K562 (cell line): Measurements from ENCODE around the gene ADCY1. TPM values are rescaled to one million over a fixed set of nuclear protein-coding genes. Genes with fewer than 3 reads are reported as not detected.

Experiments
- ATAC-seq: fragments of 200-7000 bp; cut with Tn5 transposase; 3 replicates; pipeline ENCODE4 v1.9.1; 2020; ENCODE audit warnings: moderate library complexity
- BruUV-seq: library from RNA; stranded (reverse); fragments of 400-500 nt; replicated peaks from 2 replicates; lab custom pipeline; 2021; lab: Mats Ljungman, UMichigan
- CTCF ChIA-PET: fragments of 300-600 bp; formaldehyde crosslinking; extraction: SDS; loops from one replicate; lab custom pipeline; 2021; ENCODE audit warnings: low intra/inter-chr PET ratio; lab: Yijun Ruan, JAX
- POLR2A ChIA-PET: fragments of 300-600, 350-650 bp; sonication (Branson Sonifier 250); formaldehyde crosslinking; extraction: SDS; loops from one replicate; lab custom pipeline; 2021; ENCODE audit warnings: antibody characterized with exemption, inconsistent platforms; lab: Yijun Ruan, JAX
- DNase-seq, 4 experiments: peaks; one replicate each; pipeline versions ENCODE4 v3.0.0 to v3.0.0-alpha.2; 2011 to 2018; ENCODE audit warnings: low spot score in 3 of 4, mixed read lengths in 3 of 4; ENCODE audit errors: extremely low read depth in 1 of 4
- FAIRE-seq: peaks from 2 replicates; lab custom pipeline; 2011; peaks lifted over from hg19 to GRCh38; lab: Jason Lieb, UNC
- H2AFZ ChIP-seq: 2 replicates; pipeline ENCODE4 v1.6.0; 2011; ENCODE audit warnings: low read depth, low read length, control low read depth, inconsistent platforms
- H3K27ac ChIP-seq: fragments of 200-600 bp; 3 replicates; pipeline ENCODE4 v1.8.0; 2011; ENCODE audit warnings: low read depth, mild to moderate bottlenecking, control low read depth, inconsistent platforms, low read length, moderate library complexity, mixed read lengths; ENCODE audit errors: extremely low read depth
- H3K27me3 ChIP-seq, 2 experiments: fragments of 300-600 bp in 1 of 2; 2 replicates in 1 of 2; 3 replicates in 1 of 2; pipeline versions ENCODE4 v1.6.0 to v1.8.0; 2011; ENCODE audit warnings: inconsistent platforms in 2 of 2, low read length in 2 of 2, mild to moderate bottlenecking in 1 of 2, mixed read lengths in 1 of 2, moderate library complexity in 1 of 2; ENCODE audit not compliant: control insufficient read depth in 2 of 2, insufficient read depth in 2 of 2
- H3K36me3 ChIP-seq: fragments of 300-600 bp; 3 replicates; pipeline ENCODE4 v1.8.0; 2011; ENCODE audit warnings: mild to moderate bottlenecking, low read length, inconsistent platforms; ENCODE audit not compliant: control insufficient read depth, insufficient read depth
- H3K4me1 ChIP-seq, 2 experiments: fragments of 200-600 bp in 1 of 2; replicated peaks in 1 of 2; 2 replicates in 1 of 2; 3 replicates in 1 of 2; pipeline versions ENCODE4 v1.5.1 to v1.8.0; 2011; ENCODE audit warnings: inconsistent platforms in 2 of 2, low read length in 2 of 2, mild to moderate bottlenecking in 1 of 2, mixed read lengths in 1 of 2, moderate library complexity in 1 of 2; ENCODE audit not compliant: control insufficient read depth in 2 of 2, insufficient read depth in 2 of 2
- H3K4me2 ChIP-seq: 2 replicates; pipeline ENCODE4 v1.6.1; 2011; ENCODE audit warnings: low read length, control low read depth, inconsistent platforms, mixed read lengths; ENCODE audit not compliant: insufficient read depth
- H3K4me3 ChIP-seq: fragments of 200-600 bp; sonication (generic), shearing (Covaris generic); 2 replicates; pipeline ENCODE4 v1.5.1; 2016; ENCODE audit warnings: control low read depth, inconsistent platforms
- H3K79me2 ChIP-seq: fragments of 200-600 bp; 3 replicates; pipeline ENCODE4 v1.8.0; 2011; ENCODE audit warnings: low read length, inconsistent platforms; ENCODE audit not compliant: control insufficient read depth, insufficient read depth
- H3K9ac ChIP-seq, 2 experiments: 2 replicates each; pipeline versions ENCODE4 v1.6.0 to v1.6.1; 2011; ENCODE audit warnings: low read depth in 2 of 2, low read length in 2 of 2, control low read depth in 1 of 2, inconsistent platforms in 1 of 2, mild to moderate bottlenecking in 1 of 2, mixed read lengths in 1 of 2; ENCODE audit not compliant: insufficient read depth in 1 of 2
- H3K9me1 ChIP-seq: one replicate; pipeline ENCODE4 v1.6.0; 2011; ENCODE audit warnings: inconsistent platforms, mild to moderate bottlenecking, low read length, moderate library complexity; ENCODE audit not compliant: control insufficient read depth, insufficient read depth
- H3K9me3 ChIP-seq: replicated peaks from 2 replicates; pipeline ENCODE4 v1.5.1; 2011; ENCODE audit warnings: low read depth, low read length, inconsistent platforms; ENCODE audit not compliant: control insufficient read depth, insufficient read depth
- H4K20me1 ChIP-seq: replicated peaks from 2 replicates; pipeline ENCODE4 v1.6.1; 2011; ENCODE audit warnings: low read length, inconsistent platforms, mixed read lengths; ENCODE audit not compliant: control insufficient read depth, insufficient read depth
- ELF2 ChIP-seq: fragments of 250-450 bp; sonication (Bioruptor Pico); IDR thresholded peaks from 2 replicates; pipeline ENCODE4 v1.5.0; 2021; ENCODE audit warnings: mild to moderate bottlenecking
- HSF4 ChIP-seq: fragments of 250-450 bp; sonication (Bioruptor Pico); IDR thresholded peaks from 2 replicates; pipeline ENCODE4 v2.1.2; 2022; ENCODE audit warnings: mild to moderate bottlenecking, moderate library complexity, borderline replicate concordance
- KAT7 ChIP-seq: sonication (generic); formaldehyde crosslinking; IDR thresholded peaks from 2 replicates; pipeline ENCODE4 v1.8.0; 2022; ENCODE audit warnings: missing genetic modification reagents, mild to moderate bottlenecking, borderline replicate concordance
- NR2C1 ChIP-seq, 2 experiments: fragments of 450-650 bp; IDR thresholded peaks; 2 replicates each; pipeline ENCODE4 v1.6.1; 2017; ENCODE audit warnings: mild to moderate bottlenecking in 2 of 2, antibody characterized with exemption in 1 of 2, inconsistent platforms in 1 of 2, missing compliant biosample characterization in 1 of 2, missing genetic modification characterization in 1 of 2
- PTRF ChIP-seq: fragments of 450-650 bp; IDR thresholded peaks from 2 replicates; pipeline ENCODE4 v1.6.1; 2016; ENCODE audit warnings: mild to moderate bottlenecking, missing genetic modification characterization, missing compliant biosample characterization
- STAG1 ChIP-seq: sonication (generic); formaldehyde crosslinking; IDR thresholded peaks from 2 replicates; pipeline ENCODE4 v1.5.0; 2020; ENCODE audit warnings: missing genetic modification reagents, borderline replicate concordance
- TCFL5 ChIP-seq: fragments of 250-450 bp; sonication (Bioruptor Pico); conservative IDR thresholded peaks from 2 replicates; pipeline ENCODE4 v1.6.1; 2021; ENCODE audit warnings: mild to moderate bottlenecking, moderate library complexity, matching md5 sums
- ZNF23 ChIP-seq: fragments of 250-450 bp; sonication (Bioruptor Pico); IDR thresholded peaks from 2 replicates; pipeline ENCODE4 v1.4.0; 2020; ENCODE audit warnings: mild to moderate bottlenecking
- ZNF253 ChIP-seq: fragments of 250-450 bp; sonication (Bioruptor Pico); conservative IDR thresholded peaks from 2 replicates; pipeline ENCODE4 v1.6.1; 2021; ENCODE audit warnings: mild to moderate bottlenecking
- ZNF696 ChIP-seq: fragments of 250-450 bp; sonication (Bioruptor Pico); conservative IDR thresholded peaks from 2 replicates; pipeline ENCODE4 v1.4.0; 2020; ENCODE audit warnings: mild to moderate bottlenecking, moderate library complexity
- whole genome bisulfite sequencing: fragments of 100-300 bp; shearing (Covaris generic); methylation state at CpG from one replicate; pipeline ENCODE4 v1.1.6; 2016; ENCODE audit warnings: low coverage, mixed read lengths; ENCODE audit not compliant: insufficient coverage; ENCODE audit errors: missing lambda C conversion rate; 5-methylcytosine and 5-hydroxymethylcytosine counted together
- in situ Hi-C: fragments of 300-500 bp; cut with MboI; formaldehyde crosslinking; loops from 4 replicates; pipeline ENCODE4 v1.15.0; 2018; ENCODE audit warnings: inconsistent platforms, mixed read lengths
- intact Hi-C: fragments of 100-400 bp; cut with micrococcal nuclease; formaldehyde crosslinking; loops from 2 replicates; pipeline ENCODE4 v1.14.2; 2022
- polyA plus RNA-seq, 8 experiments: library from polyadenylated mRNA; depleted of rRNA in 4 of 8; stranded (reverse) in 5 of 8; unstranded in 3 of 8; fragments of >200 nt; fragmentation: Nextera tagmentation in 2 of 8; fragmentation: Illumina TruSeq in 1 of 8; extraction: Ambion mirVana in 2 of 8; extraction: Trizol in 1 of 8; gene quantifications; 2 replicates each; pipeline versions ENCODE4 v1.2.1 to v1.2.3, GENCODE V29; 2011 to 2014; ENCODE audit warnings: inconsistent platforms in 1 of 8, missing spikeins in 1 of 8
- total RNA-seq, 7 experiments: library from RNA; depleted of rRNA in 6 of 7; stranded (reverse); fragments of >200 nt in 6 of 7; fragmentation: Illumina TruSeq in 2 of 7; extraction: Trizol in 2 of 7; gene quantifications; 2 replicates each; pipeline versions ENCODE4 v1.2.1 to v1.2.3, GENCODE V29; 2011 to 2021; ENCODE audit warnings: low replicate concordance in 1 of 7
- TF ChIP-seq, protein P1 (sequence below): sonication (generic); formaldehyde crosslinking; IDR thresholded peaks from 2 replicates; pipeline ENCODE4 v1.8.1; 2023; ENCODE audit warnings: mild to moderate bottlenecking, missing genetic modification reagents, moderate library complexity
- TF ChIP-seq, protein P2 (sequence below): fragments of 250-450 bp; sonication (Bioruptor Pico); IDR thresholded peaks from 2 replicates; pipeline ENCODE4 v1.5.0; 2021; ENCODE audit warnings: mild to moderate bottlenecking, moderate library complexity

The ADCY1 gene
- total and polyA plus RNA-seq, 9 of the 15 experiments (the other 6 are each of a cell fraction or from before 2014, with no cell fraction given), result under 0.01 to 0.18 (median 0.10) TPM; not detected in 4

DNA sequence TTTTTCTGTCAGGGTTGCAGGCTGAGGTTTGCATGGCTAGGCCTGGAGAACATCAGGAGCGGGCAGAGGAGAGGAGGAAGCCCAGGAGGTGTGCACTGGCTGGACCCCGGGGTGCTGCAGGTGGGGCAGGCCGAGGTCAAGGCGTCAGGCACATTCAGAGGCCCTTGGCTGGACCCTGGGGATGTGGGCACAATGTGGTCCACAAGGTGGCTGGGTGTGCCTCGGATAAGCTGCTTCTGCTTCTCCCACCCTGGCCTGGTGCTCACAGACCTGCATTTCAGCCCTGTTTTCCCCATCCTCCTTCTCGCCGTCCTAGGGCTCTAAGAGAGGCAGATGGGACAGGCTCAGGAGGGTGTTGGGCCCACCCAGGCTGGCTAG is 108.2 kb downstream of the ADCY1 start:
- Histone ChIP-seq H3K4me1 (no peaks in the 10 kb centered on the region), H4K20me1 (no peaks in the 10 kb centered on the region; the same call in 1 of the 2 replicates), H3K9me3 (no peaks in the 10 kb centered on the region), H3K9ac (no peak overlapping the region), H3K9me1 (no peaks in the 10 kb centered on the region), H3K27me3 (peaks cover 15 to 72% of the 10 kb centered on the region in 2 experiments; a peak in 4 of 5 replicates), H3K4me2 (no peak overlapping the region), H2AFZ (no peak overlapping the region), H3K27ac (no peak overlapping the region), H3K36me3 (no peaks in the 10 kb centered on the region), H3K79me2 (no peaks in the 10 kb centered on the region), H3K4me3 (no peak overlapping the region)
- no peak for DNase-seq
- intact Hi-C loops (no loop called here), in situ Hi-C loops (no loop called here)
- BruUV-seq, result no TSS peak
- CTCF ChIA-PET, result no interaction called here
- ATAC-seq, result no peak
- POLR2A ChIA-PET, result no interaction called here
- FAIRE-seq, result no peak
- 0% methylated on average over 4 of the region's 7 CpGs for WGBS
- no peak for TF ChIP-seq TCFL5 (CRISPR knock-in tag)
- no peak for TF ChIP-seq HSF4 (CRISPR knock-in tag)
- TF ChIP-seq PTRF (tag), result no peak
- TF ChIP-seq KAT7 (CRISPR knock-in tag), result no peak
- no peak for TF ChIP-seq ELF2
- TF ChIP-seq, protein P1, sequence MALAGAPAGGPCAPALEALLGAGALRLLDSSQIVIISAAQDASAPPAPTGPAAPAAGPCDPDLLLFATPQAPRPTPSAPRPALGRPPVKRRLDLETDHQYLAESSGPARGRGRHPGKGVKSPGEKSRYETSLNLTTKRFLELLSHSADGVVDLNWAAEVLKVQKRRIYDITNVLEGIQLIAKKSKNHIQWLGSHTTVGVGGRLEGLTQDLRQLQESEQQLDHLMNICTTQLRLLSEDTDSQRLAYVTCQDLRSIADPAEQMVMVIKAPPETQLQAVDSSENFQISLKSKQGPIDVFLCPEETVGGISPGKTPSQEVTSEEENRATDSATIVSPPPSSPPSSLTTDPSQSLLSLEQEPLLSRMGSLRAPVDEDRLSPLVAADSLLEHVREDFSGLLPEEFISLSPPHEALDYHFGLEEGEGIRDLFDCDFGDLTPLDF, result no peak
- no peak for TF ChIP-seq NR2C1 (IDR thresholded peaks at IDR 0.05)
- TF ChIP-seq NR2C1 (tag; IDR thresholded peaks at IDR 0.05), result no peak
- no peak for TF ChIP-seq STAG1 (CRISPR knock-in tag)
- TF ChIP-seq ZNF23, result no peak
- TF ChIP-seq, protein P2, sequence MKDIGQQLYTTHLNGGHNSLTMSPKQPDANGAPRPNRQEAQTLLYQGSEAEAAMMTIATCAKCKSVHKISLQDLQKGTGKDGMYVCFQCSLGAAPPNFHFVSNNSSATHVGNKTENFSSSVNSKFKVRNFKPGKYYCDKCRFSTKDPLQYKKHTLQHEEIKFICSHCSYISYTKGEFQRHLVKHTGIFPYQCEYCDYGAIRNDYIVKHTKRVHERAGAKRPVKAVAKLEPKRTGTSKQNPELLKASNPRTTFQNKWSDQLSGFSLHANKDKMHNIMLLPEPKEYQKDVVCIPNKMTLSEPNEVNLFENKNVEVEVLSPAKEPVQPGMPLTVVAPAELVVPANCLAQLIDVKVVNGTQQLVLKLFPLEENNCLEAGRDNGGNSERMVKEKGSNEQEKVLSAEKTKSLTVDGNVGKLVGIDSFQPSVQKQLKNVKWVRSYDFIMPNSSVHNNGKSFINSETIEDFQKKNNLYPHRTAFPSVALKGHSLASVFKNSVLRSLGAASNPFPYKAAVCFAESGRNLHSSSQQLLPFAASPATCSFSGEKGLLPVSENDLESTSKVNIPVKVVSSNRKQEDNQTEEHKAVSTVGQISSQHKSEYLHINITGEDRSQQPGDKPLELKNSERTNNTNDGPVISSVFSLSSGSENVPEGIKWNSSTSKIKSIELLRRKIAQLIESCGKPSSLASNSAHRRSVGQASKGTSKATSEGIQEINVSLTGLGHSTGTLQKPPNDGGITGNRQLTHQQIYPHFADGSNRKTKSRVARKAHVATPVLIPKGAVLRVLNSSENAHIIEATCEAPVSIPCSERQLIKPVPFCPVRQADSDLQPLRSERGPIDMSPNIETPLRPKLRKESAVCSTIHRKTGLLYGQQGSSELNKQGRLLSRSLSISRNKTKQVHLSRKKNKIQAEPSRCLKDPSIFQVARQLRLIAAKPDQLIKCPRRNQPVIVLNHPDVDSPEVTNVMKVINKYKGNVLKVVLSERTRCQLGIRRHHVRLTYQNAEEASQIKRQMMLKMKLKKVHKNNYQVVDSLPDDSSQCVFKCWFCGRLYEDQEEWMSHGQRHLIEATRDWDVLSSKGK (CRISPR knock-in tag), result no peak
- no peak for TF ChIP-seq ZNF253
- TF ChIP-seq ZNF696, result no peak
